Breast epithelium (tissue), 3 donors: ENCODE data around the gene HEXIM1.

ENCODE experiments used
- CTCF ChIP-seq, 3 donors: fragments of 450-650 bp; IDR thresholded peaks; one replicate each; pipeline ENCODE4 v1.5.1; 2016 to 2017; ENCODE audit warnings: antibody characterized with exemption in 3 of 3, mild to moderate bottlenecking in 3 of 3, moderate library complexity in 3 of 3
- POLR2A ChIP-seq: fragments of 450-650 bp; IDR thresholded peaks from one replicate; pipeline ENCODE4 v1.6.1; 2016; ENCODE audit warnings: antibody characterized with exemption, mild to moderate bottlenecking, moderate library complexity

GRCh38 chr17:45101883-45102811, 46.1 kb upstream of the HEXIM1 start:
- TF ChIP-seq CTCF (IDR thresholded peaks at IDR 0.05) (no peak), POLR2A (no peak)
